ENCODE measurements around the gene SAP30BP.

GRCh38 chr17:75642784-75643642, 24.1 kb upstream of the SAP30BP start:
- TF ChIP-seq, protein P1, sequence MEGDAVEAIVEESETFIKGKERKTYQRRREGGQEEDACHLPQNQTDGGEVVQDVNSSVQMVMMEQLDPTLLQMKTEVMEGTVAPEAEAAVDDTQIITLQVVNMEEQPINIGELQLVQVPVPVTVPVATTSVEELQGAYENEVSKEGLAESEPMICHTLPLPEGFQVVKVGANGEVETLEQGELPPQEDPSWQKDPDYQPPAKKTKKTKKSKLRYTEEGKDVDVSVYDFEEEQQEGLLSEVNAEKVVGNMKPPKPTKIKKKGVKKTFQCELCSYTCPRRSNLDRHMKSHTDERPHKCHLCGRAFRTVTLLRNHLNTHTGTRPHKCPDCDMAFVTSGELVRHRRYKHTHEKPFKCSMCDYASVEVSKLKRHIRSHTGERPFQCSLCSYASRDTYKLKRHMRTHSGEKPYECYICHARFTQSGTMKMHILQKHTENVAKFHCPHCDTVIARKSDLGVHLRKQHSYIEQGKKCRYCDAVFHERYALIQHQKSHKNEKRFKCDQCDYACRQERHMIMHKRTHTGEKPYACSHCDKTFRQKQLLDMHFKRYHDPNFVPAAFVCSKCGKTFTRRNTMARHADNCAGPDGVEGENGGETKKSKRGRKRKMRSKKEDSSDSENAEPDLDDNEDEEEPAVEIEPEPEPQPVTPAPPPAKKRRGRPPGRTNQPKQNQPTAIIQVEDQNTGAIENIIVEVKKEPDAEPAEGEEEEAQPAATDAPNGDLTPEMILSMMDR (conservative IDR thresholded peaks at IDR 0.05; ENCODE audit: low read depth in 2 of 2) = no peak
- TF ChIP-seq, protein P2, sequence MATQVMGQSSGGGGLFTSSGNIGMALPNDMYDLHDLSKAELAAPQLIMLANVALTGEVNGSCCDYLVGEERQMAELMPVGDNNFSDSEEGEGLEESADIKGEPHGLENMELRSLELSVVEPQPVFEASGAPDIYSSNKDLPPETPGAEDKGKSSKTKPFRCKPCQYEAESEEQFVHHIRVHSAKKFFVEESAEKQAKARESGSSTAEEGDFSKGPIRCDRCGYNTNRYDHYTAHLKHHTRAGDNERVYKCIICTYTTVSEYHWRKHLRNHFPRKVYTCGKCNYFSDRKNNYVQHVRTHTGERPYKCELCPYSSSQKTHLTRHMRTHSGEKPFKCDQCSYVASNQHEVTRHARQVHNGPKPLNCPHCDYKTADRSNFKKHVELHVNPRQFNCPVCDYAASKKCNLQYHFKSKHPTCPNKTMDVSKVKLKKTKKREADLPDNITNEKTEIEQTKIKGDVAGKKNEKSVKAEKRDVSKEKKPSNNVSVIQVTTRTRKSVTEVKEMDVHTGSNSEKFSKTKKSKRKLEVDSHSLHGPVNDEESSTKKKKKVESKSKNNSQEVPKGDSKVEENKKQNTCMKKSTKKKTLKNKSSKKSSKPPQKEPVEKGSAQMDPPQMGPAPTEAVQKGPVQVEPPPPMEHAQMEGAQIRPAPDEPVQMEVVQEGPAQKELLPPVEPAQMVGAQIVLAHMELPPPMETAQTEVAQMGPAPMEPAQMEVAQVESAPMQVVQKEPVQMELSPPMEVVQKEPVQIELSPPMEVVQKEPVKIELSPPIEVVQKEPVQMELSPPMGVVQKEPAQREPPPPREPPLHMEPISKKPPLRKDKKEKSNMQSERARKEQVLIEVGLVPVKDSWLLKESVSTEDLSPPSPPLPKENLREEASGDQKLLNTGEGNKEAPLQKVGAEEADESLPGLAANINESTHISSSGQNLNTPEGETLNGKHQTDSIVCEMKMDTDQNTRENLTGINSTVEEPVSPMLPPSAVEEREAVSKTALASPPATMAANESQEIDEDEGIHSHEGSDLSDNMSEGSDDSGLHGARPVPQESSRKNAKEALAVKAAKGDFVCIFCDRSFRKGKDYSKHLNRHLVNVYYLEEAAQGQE (IDR thresholded peaks at IDR 0.05; ENCODE audit: unreplicated experiment) = no peak
- no peak for TF ChIP-seq POLR2AphosphoS5 (IDR thresholded peaks at IDR 0.05; ENCODE audit: low read depth)
- no peak for TF ChIP-seq EZH2phosphoT487 (IDR thresholded peaks at IDR 0.05; ENCODE audit: unreplicated experiment)
- TF ChIP-seq JUNB (IDR thresholded peaks at IDR 0.05; ENCODE audit: unreplicated experiment) = no peak
- TF ChIP-seq ETS1 (IDR thresholded peaks at IDR 0.05) = no peak
- no peak for TF ChIP-seq EZH2 (IDR thresholded peaks at IDR 0.05; ENCODE audit: low read depth, unreplicated experiment)
- no peak for TF ChIP-seq CREB1 (CRISPR knock-in tag; IDR thresholded peaks at IDR 0.05; ENCODE audit: low read depth)
- no peak for TF ChIP-seq STAT1 (IDR thresholded peaks at IDR 0.05; ENCODE audit: unreplicated experiment)
- TF ChIP-seq ZNF462 (CRISPR knock-in tag; IDR thresholded peaks at IDR 0.05) = no peak

All from GM23338 (cell line).